NCI-H345 (cell line): Measurements from ENCODE around the gene EIF3CL.
"Not testable (repeated sequence)": the region's sequence is repeated elsewhere in the genome, so short reads cannot be mapped to it uniquely, and the experiment has no call there.

Source experiments
- DNase-seq: peaks from one replicate; lab custom pipeline; 2025; lab: John Stamatoyannopoulos, UW

The EIF3CL gene

GRCh38 chr16:28362600-28362999, 41.0 kb downstream of the EIF3CL start:
- not testable (repeated sequence) for DNase-seq

DNA sequence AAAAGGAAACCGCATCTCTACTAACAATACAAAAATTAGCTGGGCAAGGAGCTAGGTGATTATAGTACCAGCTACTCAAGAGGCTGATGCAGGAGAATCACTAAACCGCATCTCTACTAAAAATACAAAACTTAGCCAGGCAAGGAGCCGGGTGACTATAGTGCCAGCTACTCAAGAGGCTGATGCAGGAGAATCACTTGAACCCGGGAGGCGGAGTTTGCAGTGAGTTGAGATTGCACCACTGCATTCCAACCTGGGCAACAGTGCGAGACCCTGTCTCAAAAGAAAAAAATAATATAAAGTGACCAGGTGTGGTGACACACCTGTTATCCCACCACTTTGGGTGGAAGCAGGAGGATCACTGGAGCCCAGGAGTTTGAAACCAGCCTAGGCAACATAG, 65.4 kb downstream of the EIF3CL start:
- not testable (repeated sequence) for DNase-seq

DNA sequence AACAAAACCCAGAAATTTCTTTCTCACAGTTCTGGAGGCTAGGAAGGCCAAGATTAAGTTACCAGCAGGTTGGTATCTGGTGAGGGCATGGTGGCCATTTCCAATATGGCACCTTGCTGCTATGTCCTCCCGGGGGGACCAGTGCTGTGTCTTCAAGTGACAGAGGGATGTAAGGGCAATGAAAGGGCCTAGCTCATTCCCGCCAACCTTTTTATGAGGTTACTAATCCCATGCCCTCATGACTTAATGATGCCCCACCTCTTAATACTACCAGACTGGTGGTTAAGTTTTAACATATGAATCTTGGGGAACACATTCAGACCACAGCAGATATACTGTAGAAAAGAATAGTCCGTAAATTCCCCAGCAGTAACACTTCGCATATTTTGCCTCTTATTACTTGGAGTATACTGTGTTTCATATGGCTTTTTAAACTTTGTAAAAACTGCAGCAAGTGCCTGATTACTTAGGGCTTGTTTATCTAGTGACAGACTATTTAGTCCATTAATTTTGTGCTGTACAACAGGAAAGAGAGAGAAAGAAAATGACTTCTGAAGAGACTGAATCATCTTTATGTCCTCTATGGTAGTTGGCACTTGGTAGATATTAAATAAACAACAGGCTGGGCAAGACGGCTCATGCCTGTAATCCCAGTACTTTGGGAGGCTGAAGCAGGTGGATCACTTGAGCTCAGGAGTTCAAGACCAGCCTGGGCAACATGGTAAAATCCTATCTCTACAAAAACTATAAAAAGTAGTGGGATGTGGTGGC, 66.5 kb downstream of the EIF3CL start:
- DNase-seq: not testable (repeated sequence)

DNA sequence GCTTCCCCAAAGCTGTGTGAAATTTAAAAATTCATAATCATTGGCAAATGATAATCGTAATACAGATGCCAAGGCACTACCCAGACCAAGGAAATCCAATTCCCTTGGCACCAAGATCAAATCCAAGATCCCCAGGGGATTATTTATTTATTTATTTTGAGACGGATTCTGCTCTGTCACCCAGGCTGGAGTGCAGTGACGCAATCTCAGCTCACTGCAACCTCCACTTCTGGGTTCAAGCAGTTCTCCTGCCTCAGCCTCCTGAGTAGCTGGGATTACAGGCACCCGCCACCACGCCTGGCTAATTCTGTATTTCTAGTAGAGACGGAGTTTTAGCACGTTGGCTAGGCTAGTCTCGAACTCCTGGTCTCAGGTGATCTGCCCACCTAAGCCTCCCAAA, 68.0 kb downstream of the EIF3CL start:
- DNase-seq: not testable (repeated sequence)

DNA sequence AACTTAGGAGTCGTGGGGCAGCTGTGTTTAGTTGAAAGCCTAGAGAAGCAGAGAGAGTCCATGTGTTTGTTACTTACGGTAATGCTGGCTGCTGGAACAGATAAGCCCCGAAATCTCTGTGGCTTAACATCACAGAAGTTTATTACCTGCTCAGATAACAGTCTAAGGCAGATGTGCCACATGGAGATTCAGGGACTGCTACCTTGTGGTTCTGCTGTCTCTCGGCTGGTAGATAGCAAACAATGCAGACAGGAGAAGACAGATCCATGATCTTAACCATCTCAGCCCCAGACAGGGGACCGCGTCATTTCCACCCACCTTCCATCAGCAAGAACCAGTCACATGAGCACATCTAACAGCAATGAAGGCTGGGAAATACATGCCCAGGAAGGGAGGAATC, 71.0 kb downstream of the EIF3CL start:
- DNase-seq: not testable (repeated sequence)

DNA sequence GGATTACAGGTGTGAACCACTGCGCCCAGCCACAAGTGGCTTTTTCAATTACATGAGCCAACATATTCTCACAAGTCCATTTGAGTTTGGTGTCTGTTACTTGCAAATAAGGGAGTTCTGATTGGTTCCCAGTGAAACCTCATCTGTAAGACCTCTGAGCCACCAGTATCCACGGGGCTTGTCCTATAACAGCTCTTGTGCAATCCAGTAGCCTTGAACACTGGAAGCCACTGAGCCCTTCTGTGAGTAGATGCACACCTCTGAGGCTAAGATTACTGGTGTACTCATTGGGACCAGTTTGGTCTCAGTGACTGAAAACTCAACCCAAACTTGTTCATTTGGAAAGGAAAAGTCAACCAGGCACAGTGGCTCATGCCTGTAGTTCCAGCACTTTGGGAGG, 72.7 kb downstream of the EIF3CL start:
- not testable (repeated sequence) for DNase-seq

GRCh38 chr16:28330232-28330631, 73.4 kb downstream of the EIF3CL start:
- not testable (repeated sequence) for DNase-seq
